Keratinocyte (primary cell): ENCODE measurements around the gene PACC1. TPM values are rescaled to one million over a fixed set of nuclear protein-coding genes. Genes with fewer than 3 reads are reported as not detected.

ENCODE experiments used
- DNase-seq: peaks from one replicate; pipeline ENCODE4 v3.0.0-alpha.2; 2011; ENCODE audit warnings: low read depth, missing footprints, low spot score
- FAIRE-seq: peaks from 2 replicates; lab custom pipeline; 2011; peaks lifted over from hg19 to GRCh38; lab: Jason Lieb, UNC
- H2AFZ ChIP-seq: 2 replicates; pipeline ENCODE4 v1.6.0; 2012; ENCODE audit warnings: low read length, control low read depth, inconsistent platforms; ENCODE audit not compliant: control insufficient read depth
- H3K27ac ChIP-seq: 2 replicates; pipeline ENCODE4 v1.5.1; 2011; ENCODE audit warnings: low read length; ENCODE audit not compliant: control insufficient read depth, insufficient read depth
- H3K27me3 ChIP-seq: 3 replicates; pipeline ENCODE4 v1.6.0; 2011; ENCODE audit warnings: low read length; ENCODE audit not compliant: control insufficient read depth, insufficient read depth; ENCODE audit errors: extremely low read depth
- H3K36me3 ChIP-seq, 2 experiments: 2 replicates in 1 of 2; 3 replicates in 1 of 2; pipeline ENCODE4 v1.5.1; 2011; ENCODE audit warnings: low read length in 2 of 2, mild to moderate bottlenecking in 1 of 2; ENCODE audit not compliant: control insufficient read depth in 2 of 2, insufficient read depth in 2 of 2; ENCODE audit errors: extremely low read depth in 1 of 2
- H3K4me1 ChIP-seq: 3 replicates; pipeline ENCODE4 v1.5.1; 2011; ENCODE audit warnings: low read length; ENCODE audit not compliant: control insufficient read depth, insufficient read depth; ENCODE audit errors: extremely low read depth
- H3K4me2 ChIP-seq: 3 replicates; pipeline ENCODE4 v1.6.0; 2011; ENCODE audit warnings: low read depth, low read length; ENCODE audit not compliant: control insufficient read depth, insufficient read depth; ENCODE audit errors: extremely low read depth
- H3K4me3 ChIP-seq, 3 experiments: fragments of 200-600 bp in 1 of 3; sonication (generic) in 1 of 3; 2 replicates in 2 of 3; 3 replicates in 1 of 3; pipeline ENCODE4 v1.5.1; 2011 to 2016; ENCODE audit warnings: low read length in 3 of 3, mild to moderate bottlenecking in 3 of 3, control low read depth in 2 of 3, inconsistent platforms in 1 of 3, low read depth in 1 of 3, mixed read lengths in 1 of 3, mixed run types in 1 of 3, moderate library complexity in 1 of 3; ENCODE audit not compliant: control insufficient read depth in 2 of 3, insufficient read depth in 2 of 3; ENCODE audit errors: extremely low read depth in 1 of 3
- H3K79me2 ChIP-seq: 2 replicates; pipeline ENCODE4 v1.6.0; 2012; ENCODE audit warnings: low read length; ENCODE audit not compliant: control insufficient read depth, insufficient read depth
- H3K9ac ChIP-seq: 3 replicates; pipeline ENCODE4 v1.6.0; 2011; ENCODE audit warnings: low read length; ENCODE audit not compliant: control insufficient read depth, insufficient read depth; ENCODE audit errors: extremely low read depth
- H3K9me1 ChIP-seq: 3 replicates; pipeline ENCODE4 v1.6.0; 2011; ENCODE audit warnings: low read length; ENCODE audit not compliant: control insufficient read depth, insufficient read depth; ENCODE audit errors: extremely low read depth
- H3K9me3 ChIP-seq: 2 replicates; pipeline ENCODE4 v1.5.1; 2012; ENCODE audit warnings: low read depth, low read length; ENCODE audit not compliant: control insufficient read depth
- H4K20me1 ChIP-seq: 3 replicates; pipeline ENCODE4 v1.6.0; 2011; ENCODE audit warnings: low read length; ENCODE audit not compliant: control insufficient read depth, insufficient read depth; ENCODE audit errors: extremely low read depth
- EZH2 ChIP-seq: IDR thresholded peaks from one replicate; pipeline ENCODE4 v1.6.1; 2012; ENCODE audit warnings: inconsistent platforms, mild to moderate bottlenecking, low read length, moderate library complexity
- dilution Hi-C: fragments of 300-500 bp; cut with MboI; formaldehyde crosslinking; loops from one replicate; pipeline ENCODE4 v1.7.0; 2020; ENCODE audit warnings: low sequenced_read_pairs; ENCODE audit not compliant: extremely low pct_ligation_motif_present
- polyA plus RNA-seq, 5 experiments: library from polyadenylated mRNA; depleted of rRNA in 3 of 5; stranded (reverse) in 3 of 5; stranded (forward) in 1 of 5; unstranded in 1 of 5; fragments of >200 nt; gene quantifications; 1 replicate in 1 of 5; 2 replicates in 3 of 5; 3 replicates in 1 of 5; pipeline versions ENCODE4 v1.2.1 to v1.2.3, GENCODE V29; 2011 to 2012; ENCODE audit warnings: missing spikeins in 2 of 5, low read depth in 1 of 5, low replicate concordance in 1 of 5
- TF ChIP-seq, protein P1 (sequence below), 3 experiments: IDR thresholded peaks in 1 of 3; conservative IDR thresholded peaks in 1 of 3; optimal IDR thresholded peaks in 1 of 3; 2 replicates in 2 of 3; 3 replicates in 1 of 3; pipeline versions ENCODE3 to v1.5.1; 2011; ENCODE audit warnings: low read length in 3 of 3, mild to moderate bottlenecking in 3 of 3, moderate library complexity in 2 of 3, control low read depth in 1 of 3, inconsistent platforms in 1 of 3; ENCODE audit not compliant: insufficient read depth in 2 of 3; ENCODE audit errors: extremely low read depth in 1 of 3

PACC1 gene
- polyA plus RNA-seq, 1 donor (not counting 4 experiments of a cell fraction or from before 2014, with no cell fraction given) = 12.7 TPM

DNA sequence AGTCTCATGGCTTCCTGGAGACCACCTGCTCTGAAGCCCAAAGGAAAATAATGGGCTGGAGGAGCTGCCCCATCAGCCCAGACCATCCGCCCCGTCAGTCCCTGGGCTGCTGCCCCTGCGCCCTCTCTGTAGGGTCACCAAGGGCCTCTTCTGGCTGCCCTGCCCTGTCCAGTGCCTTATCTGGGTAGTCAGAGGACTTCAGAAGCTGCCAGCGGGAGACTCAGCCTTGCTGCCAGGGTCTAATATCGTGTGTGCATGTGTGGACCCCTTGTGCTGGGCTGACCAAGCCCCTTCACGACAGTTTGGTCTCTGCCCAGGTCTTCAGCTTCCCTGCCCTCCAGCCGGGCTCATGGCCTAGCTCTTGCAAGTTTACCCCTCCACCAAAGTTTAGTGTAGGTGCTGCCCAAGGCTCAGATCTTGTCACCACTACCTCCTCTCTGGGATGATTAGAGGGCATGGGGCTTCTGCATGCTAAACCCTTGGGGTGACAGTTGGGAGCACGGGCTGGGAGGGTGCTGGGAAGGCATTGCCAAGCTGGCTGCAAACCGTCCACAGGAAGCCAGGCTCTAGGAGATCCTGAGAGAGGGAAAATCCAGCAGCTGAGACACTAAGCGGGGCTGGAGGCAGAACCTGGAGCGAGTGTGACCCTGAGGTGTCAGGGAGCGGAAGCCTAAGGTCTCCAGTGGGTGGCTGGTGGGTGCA lies 38.6 kb upstream of the PACC1 start:
- dilution Hi-C loops = no loop called here
- Histone ChIP-seq H2AFZ (no peak overlapping the region), H3K4me2 (no peak overlapping the region), H3K9me1 (no peaks in the 10 kb centered on the region), H3K4me3 (no peak overlapping the region), H3K4me1 (no peaks in the 10 kb centered on the region), H3K9ac (no peak overlapping the region), H3K79me2 (no peaks in the 10 kb centered on the region), H3K9me3 (no peaks in the 10 kb centered on the region), H3K27ac (no peak overlapping the region), H4K20me1 (no peaks in the 10 kb centered on the region), H3K36me3 (no peaks in the 10 kb centered on the region), H3K27me3 (no peaks in the 10 kb centered on the region)
- no peak for TF ChIP-seq EZH2
- TF ChIP-seq, protein P1, sequence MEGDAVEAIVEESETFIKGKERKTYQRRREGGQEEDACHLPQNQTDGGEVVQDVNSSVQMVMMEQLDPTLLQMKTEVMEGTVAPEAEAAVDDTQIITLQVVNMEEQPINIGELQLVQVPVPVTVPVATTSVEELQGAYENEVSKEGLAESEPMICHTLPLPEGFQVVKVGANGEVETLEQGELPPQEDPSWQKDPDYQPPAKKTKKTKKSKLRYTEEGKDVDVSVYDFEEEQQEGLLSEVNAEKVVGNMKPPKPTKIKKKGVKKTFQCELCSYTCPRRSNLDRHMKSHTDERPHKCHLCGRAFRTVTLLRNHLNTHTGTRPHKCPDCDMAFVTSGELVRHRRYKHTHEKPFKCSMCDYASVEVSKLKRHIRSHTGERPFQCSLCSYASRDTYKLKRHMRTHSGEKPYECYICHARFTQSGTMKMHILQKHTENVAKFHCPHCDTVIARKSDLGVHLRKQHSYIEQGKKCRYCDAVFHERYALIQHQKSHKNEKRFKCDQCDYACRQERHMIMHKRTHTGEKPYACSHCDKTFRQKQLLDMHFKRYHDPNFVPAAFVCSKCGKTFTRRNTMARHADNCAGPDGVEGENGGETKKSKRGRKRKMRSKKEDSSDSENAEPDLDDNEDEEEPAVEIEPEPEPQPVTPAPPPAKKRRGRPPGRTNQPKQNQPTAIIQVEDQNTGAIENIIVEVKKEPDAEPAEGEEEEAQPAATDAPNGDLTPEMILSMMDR (optimal IDR thresholded peaks at IDR 0.05 in 1 of 3, IDR thresholded peaks at IDR 0.05 in 1 of 3, conservative IDR thresholded peaks at IDR 0.05 in 1 of 3; ENCODE audit: extremely low read depth in 1 of 3, insufficient read depth in 2 of 3, low read length in 3 of 3) = no peak
- DNase-seq (no peak), FAIRE-seq (no peak)

DNA sequence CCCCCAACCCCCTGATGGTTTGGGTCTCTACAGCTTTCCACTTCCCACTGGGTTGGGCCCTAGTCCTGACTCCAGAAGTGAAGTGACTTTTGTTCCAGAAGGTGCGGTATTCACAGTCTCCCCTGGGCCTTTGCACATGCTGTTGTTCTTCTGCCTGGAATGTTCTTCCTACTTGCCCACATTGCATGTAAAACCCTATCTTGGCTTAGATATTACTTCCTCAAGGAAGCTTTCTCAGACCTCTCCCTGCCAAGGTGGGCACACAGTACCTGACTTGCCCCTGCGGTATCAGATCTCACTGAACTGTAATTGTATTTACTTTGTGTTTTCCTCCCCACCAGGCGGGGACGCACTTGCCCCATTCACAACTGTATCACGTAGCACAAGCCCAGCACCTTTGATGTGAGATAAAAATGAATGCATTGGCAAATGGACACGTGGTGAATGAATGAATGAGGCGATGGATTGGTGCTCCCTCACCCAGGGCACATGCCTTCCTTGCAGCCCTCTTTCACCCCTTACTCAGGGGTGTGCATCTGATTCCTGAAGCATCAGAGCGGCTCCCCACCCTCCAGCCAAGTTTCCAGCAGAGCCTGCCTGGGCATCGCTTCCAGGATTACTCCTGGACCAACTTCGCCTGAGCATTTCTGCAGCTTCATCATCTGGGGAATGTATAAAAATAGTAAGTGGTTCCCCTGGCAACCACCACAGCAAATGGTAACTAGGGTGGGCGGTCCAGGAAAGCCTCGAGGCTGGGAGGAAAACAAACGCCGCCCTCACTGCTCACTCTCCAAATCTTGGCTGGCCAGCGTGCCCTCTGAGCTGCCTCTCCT lies 37.9 kb upstream of the PACC1 start:
- Histone ChIP-seq H3K9me3 (no peaks in the 10 kb centered on the region), H3K36me3 (no peaks in the 10 kb centered on the region), H3K4me3 (no peak overlapping the region), H3K4me1 (no peaks in the 10 kb centered on the region), H2AFZ (no peak overlapping the region), H4K20me1 (no peaks in the 10 kb centered on the region), H3K27ac (no peak overlapping the region), H3K4me2 (no peak overlapping the region), H3K9me1 (no peaks in the 10 kb centered on the region), H3K9ac (no peak overlapping the region), H3K79me2 (no peaks in the 10 kb centered on the region), H3K27me3 (no peaks in the 10 kb centered on the region)
- no peak for DNase-seq
- no peak for FAIRE-seq
- TF ChIP-seq EZH2 = no peak
- TF ChIP-seq, protein P1 (optimal IDR thresholded peaks at IDR 0.05 in 1 of 3, IDR thresholded peaks at IDR 0.05 in 1 of 3, conservative IDR thresholded peaks at IDR 0.05 in 1 of 3; ENCODE audit: extremely low read depth in 1 of 3, insufficient read depth in 2 of 3, low read length in 3 of 3) = no peak
- dilution Hi-C loops = no loop called here
